Esophagus (tissue), 2 donors: Measurements from ENCODE around the gene TBC1D32. TPM values are rescaled to one million over a fixed set of nuclear protein-coding genes. Genes with fewer than 3 reads are reported as not detected.
"Not testable (repeated sequence)": the region's sequence is repeated elsewhere in the genome, so short reads cannot be mapped to it uniquely, and the experiment has no call there.

Experiments
- H3K27ac ChIP-seq, 2 donors: one replicate each; pipeline ENCODE4 v1.5.1; 2013; ENCODE audit warnings: low read depth in 2 of 2, mild to moderate bottlenecking in 2 of 2, inconsistent platforms in 1 of 2, low read length in 1 of 2, moderate library complexity in 1 of 2
- H3K27me3 ChIP-seq, 2 donors: one replicate each; pipeline ENCODE4 v1.6.1; 2013; ENCODE audit warnings: low read length in 2 of 2, control low read depth in 1 of 2, mild to moderate bottlenecking in 1 of 2; ENCODE audit not compliant: insufficient read depth in 2 of 2, control insufficient read depth in 1 of 2
- H3K36me3 ChIP-seq, 2 donors: one replicate each; pipeline ENCODE4 v1.6.1; 2013; ENCODE audit warnings: low read length in 1 of 2; ENCODE audit not compliant: control insufficient read depth in 2 of 2, insufficient read depth in 2 of 2
- H3K4me1 ChIP-seq, 2 donors: one replicate each; pipeline ENCODE4 v1.6.1; 2013; ENCODE audit warnings: low read length in 1 of 2; ENCODE audit not compliant: control insufficient read depth in 2 of 2, insufficient read depth in 2 of 2
- H3K4me3 ChIP-seq, 2 donors: one replicate each; pipeline ENCODE4 v1.5.1; 2013; ENCODE audit warnings: low read length in 2 of 2, mild to moderate bottlenecking in 2 of 2, low read depth in 1 of 2, moderate library complexity in 1 of 2
- H3K9me3 ChIP-seq, 2 donors: one replicate each; pipeline ENCODE4 v1.6.1; 2013; ENCODE audit warnings: mild to moderate bottlenecking in 2 of 2, low read depth in 1 of 2, low read length in 1 of 2, moderate library complexity in 1 of 2; ENCODE audit not compliant: control insufficient read depth in 2 of 2, insufficient read depth in 1 of 2
- WGBS, 2 donors: extraction: QIAGEN DNeasy Blood & Tissue Kit; methylation state at CpG; one replicate each; pipeline ENCODE4 v1.1.7; 2013; 5-methylcytosine and 5-hydroxymethylcytosine counted together
- polyA plus RNA-seq, 2 donors: library from polyadenylated mRNA; stranded (reverse); fragments of 200-250 nt; gene quantifications; one replicate each; pipeline ENCODE4 v1.2.3, GENCODE V29; 2013
- donor health status: healthy with polysubstance abuse.
- donor health status: Bipolar disorder and iron deficiency.

The TBC1D32 gene
- polyA plus RNA-seq, 2 donors, result 1.1 to 1.2 TPM

DNA sequence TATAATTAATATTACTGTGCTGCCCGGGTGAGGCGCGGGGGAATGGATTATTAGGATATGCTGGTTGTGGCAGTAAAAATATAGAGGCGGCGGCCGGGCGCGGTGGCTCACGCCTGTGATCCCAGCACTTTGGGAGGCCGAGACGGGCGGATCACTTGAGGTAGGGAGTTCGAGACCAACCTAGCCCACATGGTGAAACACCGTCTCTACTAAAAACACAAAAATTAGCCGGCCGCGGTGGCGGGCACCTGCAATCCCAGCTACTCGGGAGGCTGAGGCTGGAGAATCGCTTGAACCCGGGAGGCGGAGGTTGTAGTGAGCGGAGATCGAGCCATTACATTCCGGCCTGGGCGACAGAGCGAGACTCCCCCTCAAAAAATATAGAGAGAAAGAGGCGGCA, 586 bp downstream of the TBC1D32 start:
- peak overlapping the region in 1 of 2 donors; percentile 83 for H3K4me3 ChIP-seq
- H3K36me3 ChIP-seq, H3K4me1 ChIP-seq, H3K9me3 ChIP-seq, H3K27ac ChIP-seq, H3K27me3 ChIP-seq: not testable (repeated sequence)
- 94% methylated on average over 28 of the region's 28 CpGs for WGBS, 2 donors

DNA sequence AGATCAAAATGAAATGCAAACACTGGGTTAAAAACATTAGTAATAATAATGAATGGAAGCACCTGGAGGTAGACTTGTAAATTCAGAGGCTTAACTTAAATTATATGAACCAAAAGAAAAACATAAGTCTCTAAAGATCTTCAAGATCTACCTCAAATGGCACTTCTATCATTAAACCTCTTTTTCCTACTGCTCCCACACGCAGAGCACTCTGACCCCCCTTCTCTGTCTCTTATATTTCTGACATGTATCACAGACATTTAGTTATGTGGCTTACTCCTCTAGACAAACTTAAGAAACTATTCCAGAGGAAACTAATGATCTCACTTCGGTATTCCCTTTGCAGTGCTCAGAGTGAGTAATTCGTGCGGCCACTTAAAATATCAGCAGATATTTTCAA, 1.1 kb downstream of the TBC1D32 start:
- Histone ChIP-seq H3K27ac (no peak overlapping the region), H3K4me3 (no peak overlapping the region), H3K4me1 (no peaks in the 10 kb centered on the region), H3K36me3 (no peaks in the 10 kb centered on the region), H3K27me3 (no peaks in the 10 kb centered on the region), H3K9me3 (no peaks in the 10 kb centered on the region)
- 95% methylated on average over 4 of the region's 4 CpGs for WGBS, 2 donors

DNA sequence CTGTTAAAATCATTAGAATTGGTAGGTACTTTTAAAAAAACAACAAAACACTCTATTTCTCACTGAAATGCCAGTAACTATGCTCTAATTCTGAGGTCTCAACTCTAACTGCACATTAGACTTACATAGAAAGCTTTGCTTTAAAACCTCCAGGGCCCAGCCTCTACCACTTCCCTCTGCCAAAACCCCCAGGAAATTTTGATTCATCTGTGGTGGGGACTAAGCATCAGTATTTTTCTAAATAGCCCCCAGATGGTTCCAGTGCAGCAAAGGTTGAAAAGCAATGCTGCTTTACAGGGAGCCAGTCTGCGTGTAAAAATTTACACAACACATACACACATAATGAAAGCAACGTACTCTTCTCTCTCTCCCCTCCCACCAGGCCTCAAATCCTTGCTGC, 3.8 kb downstream of the TBC1D32 start:
- Histone ChIP-seq H3K9me3 (no peaks in the 10 kb centered on the region), H3K36me3 (no peaks in the 10 kb centered on the region), H3K4me3 (no peak overlapping the region), H3K27ac (no peak overlapping the region), H3K27me3 (no peaks in the 10 kb centered on the region), H3K4me1 (no peaks in the 10 kb centered on the region)
- WGBS, 2 donors, result 80 to 81% methylated on average over 2 of the region's 2 CpGs

- no peak overlapping the region for H3K27ac ChIP-seq
- WGBS, 2 donors, result 77 to 78% methylated on average over 4 of the region's 4 CpGs
- H3K36me3 ChIP-seq, result no peaks in the 10 kb centered on the region
- no peaks in the 10 kb centered on the region for H3K27me3 ChIP-seq
- no peaks in the 10 kb centered on the region for H3K9me3 ChIP-seq
- H3K4me3 ChIP-seq, result no peak overlapping the region
- no peaks in the 10 kb centered on the region for H3K4me1 ChIP-seq
Measured at GRCh38 chr6:121321282-121321681, 13.0 kb downstream of the TBC1D32 start.

DNA sequence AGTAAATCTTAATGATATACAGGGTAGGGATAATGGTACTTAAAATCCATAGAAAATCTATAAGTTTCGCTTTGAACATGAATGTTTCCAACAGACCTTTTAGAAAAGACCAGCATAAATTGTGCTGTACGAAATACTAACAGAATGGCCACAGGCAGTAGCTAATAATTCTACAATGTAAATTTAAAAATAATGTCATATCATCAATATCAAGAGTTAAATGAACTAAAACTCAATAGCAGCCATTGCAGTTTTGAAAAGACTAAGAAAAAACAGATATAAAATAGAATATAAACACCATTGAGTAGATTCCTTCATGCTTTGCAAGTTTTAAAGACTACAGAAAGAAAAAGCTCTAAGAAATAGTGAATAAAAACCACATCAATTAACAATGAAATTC, 14.7 kb downstream of the TBC1D32 start:
- Histone ChIP-seq H3K27me3 (no peaks in the 10 kb centered on the region), H3K9me3 (no peaks in the 10 kb centered on the region), H3K36me3 (no peaks in the 10 kb centered on the region), H3K4me3 (no peak overlapping the region), H3K4me1 (no peaks in the 10 kb centered on the region), H3K27ac (no peak overlapping the region)
- 89 to 92% methylated on average over 2 of the region's 2 CpGs for WGBS, 2 donors

GRCh38 chr6:121319112-121319553, 15.1 kb downstream of the TBC1D32 start:
- no peaks in the 10 kb centered on the region for H3K27me3 ChIP-seq
- no peaks in the 10 kb centered on the region for H3K4me1 ChIP-seq
- H3K9me3 ChIP-seq, result no peaks in the 10 kb centered on the region
- WGBS, 2 donors, result 35 to 40% methylated on average over 4 of the region's 4 CpGs
- H3K27ac ChIP-seq, result no peak overlapping the region
- peak overlapping the region in 1 of 2 donors; percentile 15 for H3K4me3 ChIP-seq
- no peaks in the 10 kb centered on the region for H3K36me3 ChIP-seq

DNA sequence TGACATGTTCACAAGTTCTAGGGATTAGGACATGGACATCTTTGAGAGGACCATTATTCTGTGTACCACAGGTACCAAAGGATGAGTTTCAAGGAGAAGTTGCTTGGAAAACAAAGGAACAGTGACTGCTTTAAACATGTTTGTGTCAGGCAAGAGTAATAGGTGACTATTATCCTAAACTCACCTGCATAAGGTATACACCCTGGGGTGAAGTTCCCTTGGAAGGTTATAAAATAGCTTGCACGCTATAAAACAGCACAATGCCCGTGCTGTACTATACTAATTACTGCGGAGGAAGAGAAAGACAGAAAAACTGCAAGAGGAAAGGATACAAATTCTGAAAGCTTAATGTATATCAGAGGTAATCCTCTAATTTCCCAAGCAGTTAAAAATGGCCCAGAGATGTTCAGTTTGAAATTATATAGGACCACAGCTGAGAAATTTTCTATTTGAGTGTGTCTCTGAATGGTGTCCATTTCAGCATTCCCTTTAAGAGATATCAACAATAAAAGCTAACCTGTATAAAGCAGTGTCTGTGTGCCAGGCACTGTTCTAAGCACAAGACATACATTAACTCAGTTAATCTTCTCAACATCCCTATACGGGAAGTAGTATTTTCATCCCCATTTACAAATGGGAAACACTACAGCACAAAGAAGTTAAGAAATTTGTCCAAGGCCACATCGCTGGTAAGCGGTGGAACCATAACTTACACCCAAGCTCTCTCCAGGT, 19.7 kb downstream of the TBC1D32 start:
- Histone ChIP-seq H3K4me1 (no peaks in the 10 kb centered on the region), H3K9me3 (no peaks in the 10 kb centered on the region), H3K36me3 (no peaks in the 10 kb centered on the region), H3K27ac (no peak overlapping the region), H3K27me3 (no peaks in the 10 kb centered on the region), H3K4me3 (no peak overlapping the region)
- WGBS, 2 donors, result 86 to 92% methylated on average over 6 of the region's 6 CpGs

GRCh38 chr6:121311814-121312213, 22.5 kb downstream of the TBC1D32 start:
- 97 to 99% methylated on average over 5 of the region's 5 CpGs for WGBS, 2 donors
- H3K27ac ChIP-seq, H3K36me3 ChIP-seq, H3K4me3 ChIP-seq, H3K9me3 ChIP-seq, H3K4me1 ChIP-seq, H3K27me3 ChIP-seq: not testable (repeated sequence)

DNA sequence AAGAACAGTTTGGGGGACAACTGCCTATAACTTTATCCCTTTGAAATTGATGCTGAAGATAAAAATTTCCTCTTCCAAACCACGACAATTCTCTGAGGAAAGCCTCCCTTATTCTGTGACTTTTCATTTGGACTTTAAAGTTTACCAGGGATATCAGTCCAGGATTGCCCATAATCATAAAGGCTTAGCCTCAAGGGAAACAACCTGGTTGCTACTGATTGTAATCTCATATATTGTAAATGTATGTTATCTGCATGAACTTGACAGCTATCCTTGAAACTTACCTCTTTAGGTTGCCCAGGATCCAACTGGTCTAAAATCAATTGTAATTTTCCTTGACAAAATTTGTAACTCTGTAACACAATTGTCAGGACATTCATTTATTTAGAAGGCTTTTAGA, 23.8 kb downstream of the TBC1D32 start:
- WGBS, 2 donors, result 79 to 85% methylated on average over 1 of the region's 1 CpG
- Histone ChIP-seq H3K27ac (no peak overlapping the region), H3K9me3 (no peaks in the 10 kb centered on the region), H3K4me3 (no peak overlapping the region), H3K36me3 (no peaks in the 10 kb centered on the region), H3K4me1 (no peaks in the 10 kb centered on the region), H3K27me3 (no peaks in the 10 kb centered on the region)

- Histone ChIP-seq H3K4me1 (no peaks in the 10 kb centered on the region), H3K27ac (no peak overlapping the region), H3K36me3 (no peaks in the 10 kb centered on the region), H3K4me3 (no peak overlapping the region), H3K27me3 (no peaks in the 10 kb centered on the region), H3K9me3 (no peaks in the 10 kb centered on the region)
- 74 to 82% methylated on average over 4 of the region's 4 CpGs for WGBS, 2 donors
Measured at GRCh38 chr6:121309768-121310469, 24.4 kb downstream of the TBC1D32 start.
